B cell (primary cell): Measurements from ENCODE around the gene NDC80. TPM values are rescaled to one million over a fixed set of nuclear protein-coding genes. Genes with fewer than 3 reads are reported as not detected.

Experiments
- ATAC-seq: fragments of 200-7000 bp; cut with Tn5 transposase; one replicate; pipeline ENCODE4 v1.10.0; 2021; ENCODE audit warnings: low read depth, mild to moderate bottlenecking, moderate number of reproducible peaks, moderate library complexity
- CTCF ChIA-PET: fragments of 350-600 bp; sonication (Branson Sonifier 250); formaldehyde crosslinking; loops from one replicate; lab custom pipeline; 2021; ENCODE audit warnings: antibody characterized with exemption, inconsistent platforms; lab: Charles Lee
- POLR2A ChIA-PET: fragments of 350-600 bp; sonication (Branson Sonifier 250); formaldehyde crosslinking; loops from one replicate; lab custom pipeline; 2021; ENCODE audit warnings: antibody characterized with exemption; lab: Charles Lee
- DNase-seq: peaks from one replicate; pipeline ENCODE4 v3.0.0; 2013
- H2AFZ ChIP-seq: 2 replicates; pipeline ENCODE4 v1.6.1; 2012; ENCODE audit warnings: mild to moderate bottlenecking, low read depth, low read length; ENCODE audit not compliant: insufficient read depth, poor library complexity, severe bottlenecking
- H3K27ac ChIP-seq, 2 donors: 1 replicate in 1 of 2; 2 replicates in 1 of 2; pipeline ENCODE4 v1.5.1; 2012 to 2013; ENCODE audit warnings: low read length in 2 of 2, mild to moderate bottlenecking in 2 of 2, moderate library complexity in 1 of 2
- H3K27me3 ChIP-seq, 4 experiments: fragments of 200-600 bp in 1 of 4; sonication (generic) in 1 of 4; replicated peaks in 1 of 4; 1 replicate in 2 of 4; 2 replicates in 2 of 4; pipeline versions ENCODE4 v1.6.1 to v1.7.0; 2013 to 2016; ENCODE audit warnings: low read length in 3 of 4, mild to moderate bottlenecking in 2 of 4, mixed read lengths in 1 of 4, moderate library complexity in 1 of 4; ENCODE audit not compliant: insufficient read depth in 4 of 4, control insufficient read depth in 3 of 4; ENCODE audit errors: control extremely low read depth in 1 of 4
- H3K36me3 ChIP-seq, 2 experiments: replicated peaks in 1 of 2; 1 replicate in 1 of 2; 2 replicates in 1 of 2; pipeline versions ENCODE4 v1.6.1 to v1.7.1; 2013; ENCODE audit warnings: low read length in 1 of 2; ENCODE audit not compliant: insufficient read depth in 2 of 2, control insufficient read depth in 1 of 2; ENCODE audit errors: control extremely low read depth in 1 of 2, extremely low read depth in 1 of 2
- H3K4me1 ChIP-seq, 2 donors: fragments of 200-600 bp in 1 of 2; sonication (generic) in 1 of 2; 1 replicate in 1 of 2; 2 replicates in 1 of 2; pipeline versions ENCODE4 v1.5.1 to v1.6.1; 2013 to 2017; ENCODE audit warnings: low read length in 2 of 2; ENCODE audit not compliant: control insufficient read depth in 2 of 2, insufficient read depth in 2 of 2
- H3K4me2 ChIP-seq: replicated peaks from 2 replicates; pipeline ENCODE3; 2012; ENCODE audit warnings: mild to moderate bottlenecking, low read depth, low read length; ENCODE audit not compliant: poor library complexity, severe bottlenecking
- H3K4me3 ChIP-seq, 5 experiments: fragments of 200-600 bp in 1 of 5; sonication (generic) in 1 of 5; 1 replicate in 3 of 5; 2 replicates in 2 of 5; pipeline versions ENCODE4 v1.5.1 to v1.7.0; 2011 to 2016; ENCODE audit warnings: low read length in 4 of 5, mild to moderate bottlenecking in 4 of 5, low read depth in 2 of 5, control low read depth in 1 of 5, moderate library complexity in 1 of 5; ENCODE audit not compliant: insufficient read depth in 1 of 5; ENCODE audit errors: control extremely low read depth in 1 of 5, extremely low read depth in 1 of 5
- H3K79me2 ChIP-seq: fragments of 200-600 bp; sonication (generic); one replicate; pipeline ENCODE4 v1.6.0; 2016; ENCODE audit warnings: low read length; ENCODE audit not compliant: control insufficient read depth, insufficient read depth
- H3K9ac ChIP-seq: fragments of 200-600 bp; sonication (generic); 2 replicates; pipeline ENCODE4 v1.6.1; 2017; ENCODE audit warnings: mild to moderate bottlenecking, low read length, moderate library complexity
- H3K9me3 ChIP-seq, 3 donors: one replicate each; pipeline versions ENCODE4 v1.6.1 to v1.7.1; 2013; ENCODE audit warnings: low read length in 2 of 3; ENCODE audit not compliant: control insufficient read depth in 2 of 3, insufficient read depth in 1 of 3; ENCODE audit errors: control extremely low read depth in 1 of 3
- H4K20me1 ChIP-seq: 2 replicates; pipeline ENCODE4 v1.6.0; 2012; ENCODE audit warnings: mild to moderate bottlenecking, low read length; ENCODE audit not compliant: insufficient read depth, control insufficient read depth, poor library complexity, severe bottlenecking
- H3K27ac Mint-ChIP-seq: one replicate; pipeline ENCODE4 v1.8.0; 2021; ENCODE audit warnings: mixed read lengths
- H3K27me3 Mint-ChIP-seq: one replicate; pipeline ENCODE4 v1.8.0; 2021; ENCODE audit warnings: mixed read lengths
- H3K4me1 Mint-ChIP-seq: one replicate; pipeline ENCODE4 v1.8.0; 2021; ENCODE audit warnings: mixed read lengths
- H3K4me3 Mint-ChIP-seq: one replicate; pipeline ENCODE4 v1.8.0; 2021; ENCODE audit warnings: mixed read lengths
- H3K9me3 Mint-ChIP-seq: one replicate; pipeline ENCODE4 v1.8.0; 2022; ENCODE audit warnings: mixed read lengths; ENCODE audit not compliant: insufficient read depth
- CTCF ChIP-seq: fragments of 200-600 bp; IDR thresholded peaks from one replicate; pipeline ENCODE4 v1.8.0; 2022; ENCODE audit warnings: antibody characterized with exemption, mild to moderate bottlenecking
- EZH2 ChIP-seq: IDR thresholded peaks from 2 replicates; pipeline ENCODE4 v1.6.1; 2012; ENCODE audit warnings: borderline replicate concordance, low read depth, mild to moderate bottlenecking, moderate library complexity, low read length; ENCODE audit not compliant: insufficient read depth, poor library complexity, severe bottlenecking
- WGBS: methylation state at CpG from one replicate; pipeline ENCODE4 v1.1.5; 2013; ENCODE audit warnings: missing lambda C conversion rate; ENCODE audit not compliant: insufficient coverage; 5-methylcytosine and 5-hydroxymethylcytosine counted together
- intact Hi-C: fragments of 100-400 bp; cut with micrococcal nuclease; formaldehyde crosslinking; loops from one replicate; pipeline ENCODE4 v1.10.0; 2022
- polyA plus RNA-seq: library from polyadenylated mRNA; depleted of rRNA; stranded (reverse); fragments of >200 nt; gene quantifications from 2 replicates; pipeline ENCODE4 v1.2.3, GENCODE V29; 2012
- total RNA-seq, 2 donors: library from RNA; stranded (reverse); fragments of 120-200 nt in 1 of 2; gene quantifications; 1 replicate in 1 of 2; 2 replicates in 1 of 2; pipeline versions ENCODE4 v1.2.3 to v1.2.4, GENCODE V29; 2013 to 2022

Gene NDC80
- total and polyA plus RNA-seq, 2 donors (not counting 1 experiment from before 2014, with no cell fraction given) = 1.3 to 3.9 TPM

GRCh38 chr18:2551425-2551824, 19.9 kb upstream of the NDC80 start:
- Histone ChIP-seq H3K4me2 (no peak overlapping the region), H3K4me1 (no peaks in the 10 kb centered on the region), H3K4me3 (no peak overlapping the region), H3K9ac (no peak overlapping the region), H3K27me3 (no peaks in the 10 kb centered on the region), H3K36me3 (peaks cover 10 to 20% of the 10 kb centered on the region in 2 experiments), H3K79me2 (no peaks in the 10 kb centered on the region), H3K9me3 (no peaks in the 10 kb centered on the region), H4K20me1 (no peaks in the 10 kb centered on the region), H3K27ac (no peak overlapping the region), H2AFZ (no peak overlapping the region)
- ATAC-seq (no peak), DNase-seq (no peak)
- intact Hi-C loops = no loop called here
- POLR2A ChIA-PET = no interaction called here
- Mint-ChIP-seq H3K9me3 (no peaks in the 10 kb centered on the region), H3K4me3 (no peak overlapping the region), H3K27me3 (no peaks in the 10 kb centered on the region), H3K4me1 (peaks cover 9% of the 10 kb centered on the region), H3K27ac (no peak overlapping the region)
- CTCF ChIA-PET = no interaction called here
- WGBS = 96% methylated on average over 2 of the region's 3 CpGs
- TF ChIP-seq EZH2 (no peak), CTCF (no peak)

- no peaks in the 10 kb centered on the region for H4K20me1 ChIP-seq
- no peak overlapping the region for H3K27ac ChIP-seq
- H3K4me1 Mint-ChIP-seq = no peaks in the 10 kb centered on the region
- DNase-seq (no peak), ATAC-seq (no peak)
- H3K4me3 Mint-ChIP-seq = no peak overlapping the region
- no peaks in the 10 kb centered on the region for H3K27me3 Mint-ChIP-seq
- CTCF ChIA-PET = no interaction called here
- H2AFZ ChIP-seq = no peak overlapping the region
- no peak for TF ChIP-seq EZH2
- no peak for TF ChIP-seq CTCF
- no peak overlapping the region for H3K4me2 ChIP-seq
- H3K27ac Mint-ChIP-seq = no peak overlapping the region
- peaks cover 10 to 16% of the 10 kb centered on the region in 2 experiments for H3K36me3 ChIP-seq
- no peak overlapping the region for H3K4me3 ChIP-seq
- H3K79me2 ChIP-seq = peaks cover 3% of the 10 kb centered on the region
- intact Hi-C loops = no loop called here
- H3K9me3 ChIP-seq = no peaks in the 10 kb centered on the region
- H3K4me1 ChIP-seq = no peaks in the 10 kb centered on the region
- no CpG with 5 or more reads among the region's 4 CpGs for WGBS
- no peaks in the 10 kb centered on the region for H3K27me3 ChIP-seq
- POLR2A ChIA-PET = no interaction called here
- H3K9me3 Mint-ChIP-seq = no peaks in the 10 kb centered on the region
- H3K9ac ChIP-seq = no peak overlapping the region
Measured at GRCh38 chr18:2554696-2555095, 16.7 kb upstream of the NDC80 start.
